Right atrium auricular region (tissue), 2 donors: ENCODE results near the gene PPP1R1B. TPM values are rescaled to one million over a fixed set of nuclear protein-coding genes. Genes with fewer than 3 reads are reported as not detected.

Experiments
- DNase-seq: peaks from one replicate; pipeline ENCODE4 v3.0.0-alpha.2; 2019; ENCODE audit warnings: low spot score
- H3K27ac ChIP-seq, 2 donors: fragments of 200-600 bp; sonication (generic); 1 replicate in 1 of 2; 2 replicates in 1 of 2; pipeline ENCODE4 v1.5.1; 2016 to 2019
- H3K27me3 ChIP-seq, 2 donors: fragments of 200-600 bp; sonication (generic); one replicate each; pipeline versions ENCODE4 v1.5.1 to v1.6.0; 2017 to 2019
- H3K36me3 ChIP-seq: fragments of 200-600 bp; sonication (generic); one replicate; pipeline ENCODE4 v1.5.1; 2016
- H3K4me1 ChIP-seq, 2 donors: fragments of 200-600 bp; sonication (generic); one replicate each; pipeline versions ENCODE4 v1.5.1 to v1.6.0; 2017 to 2019
- H3K4me3 ChIP-seq, 2 donors: fragments of 200-600 bp; sonication (generic); 1 replicate in 1 of 2; 2 replicates in 1 of 2; pipeline ENCODE4 v1.5.1; 2017 to 2019; ENCODE audit warnings: mild to moderate bottlenecking in 1 of 2, moderate library complexity in 1 of 2
- H3K9me3 ChIP-seq, 2 donors: fragments of 200-600 bp; sonication (generic); one replicate each; pipeline ENCODE4 v1.5.1; 2019
- total RNA-seq, 2 donors: library from RNA; depleted of rRNA; stranded (reverse); fragments of >200 nt; gene quantifications; one replicate each; pipeline ENCODE4 v1.1.0, GENCODE V29; 2016
- TF ChIP-seq, protein P1 (sequence below), 2 donors: fragments of 200-600 bp; sonication (generic); IDR thresholded peaks; one replicate each; pipeline ENCODE4 v1.5.1; 2019; ENCODE audit warnings: antibody characterized with exemption in 2 of 2

PPP1R1B gene
- total RNA-seq, 2 donors from 2014 or later = 6.7 TPM; not detected in 1

DNA sequence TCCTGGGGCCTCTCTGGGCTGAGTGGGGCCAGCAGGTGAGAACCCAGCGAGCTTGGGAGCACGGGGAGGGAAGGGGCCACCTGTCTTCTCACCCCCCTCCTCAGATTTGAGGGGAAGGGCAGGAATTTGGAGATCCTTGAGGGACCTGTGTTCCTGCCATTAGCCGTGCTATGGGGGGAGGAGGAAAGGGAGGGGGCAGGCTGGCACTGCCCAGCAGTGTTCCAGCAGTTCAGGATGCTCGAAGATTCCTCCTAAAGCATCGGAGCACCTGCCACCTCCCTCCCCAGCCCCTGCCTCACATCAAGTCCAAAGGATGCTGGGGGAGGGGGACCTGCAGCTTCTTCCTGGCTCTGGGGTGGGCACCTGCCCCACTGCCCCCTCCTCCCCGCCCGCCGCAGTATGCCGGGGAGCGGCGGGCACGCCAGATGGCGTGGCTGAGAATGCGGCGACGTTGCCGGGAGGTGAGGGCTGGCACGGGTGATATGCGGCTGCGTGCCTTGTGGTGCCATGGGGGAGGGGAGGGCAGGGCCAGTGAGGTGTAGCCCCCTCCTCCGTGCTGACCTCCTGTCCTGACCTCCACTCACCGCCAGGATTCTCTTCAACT lies 14.4 kb upstream of the PPP1R1B start:
- Histone ChIP-seq H3K9me3 (no peaks in the 10 kb centered on the region), H3K4me1 (peaks cover 0 to 13% of the 10 kb centered on the region in 2 donors), H3K27me3 (peaks cover 9 to 14% of the 10 kb centered on the region in 2 donors), H3K36me3 (no peaks in the 10 kb centered on the region), H3K4me3 (no peak overlapping the region), H3K27ac (no peak overlapping the region)
- TF ChIP-seq, protein P1, sequence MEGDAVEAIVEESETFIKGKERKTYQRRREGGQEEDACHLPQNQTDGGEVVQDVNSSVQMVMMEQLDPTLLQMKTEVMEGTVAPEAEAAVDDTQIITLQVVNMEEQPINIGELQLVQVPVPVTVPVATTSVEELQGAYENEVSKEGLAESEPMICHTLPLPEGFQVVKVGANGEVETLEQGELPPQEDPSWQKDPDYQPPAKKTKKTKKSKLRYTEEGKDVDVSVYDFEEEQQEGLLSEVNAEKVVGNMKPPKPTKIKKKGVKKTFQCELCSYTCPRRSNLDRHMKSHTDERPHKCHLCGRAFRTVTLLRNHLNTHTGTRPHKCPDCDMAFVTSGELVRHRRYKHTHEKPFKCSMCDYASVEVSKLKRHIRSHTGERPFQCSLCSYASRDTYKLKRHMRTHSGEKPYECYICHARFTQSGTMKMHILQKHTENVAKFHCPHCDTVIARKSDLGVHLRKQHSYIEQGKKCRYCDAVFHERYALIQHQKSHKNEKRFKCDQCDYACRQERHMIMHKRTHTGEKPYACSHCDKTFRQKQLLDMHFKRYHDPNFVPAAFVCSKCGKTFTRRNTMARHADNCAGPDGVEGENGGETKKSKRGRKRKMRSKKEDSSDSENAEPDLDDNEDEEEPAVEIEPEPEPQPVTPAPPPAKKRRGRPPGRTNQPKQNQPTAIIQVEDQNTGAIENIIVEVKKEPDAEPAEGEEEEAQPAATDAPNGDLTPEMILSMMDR (IDR thresholded peaks at IDR 0.05) = no peak
- no peak for DNase-seq

DNA sequence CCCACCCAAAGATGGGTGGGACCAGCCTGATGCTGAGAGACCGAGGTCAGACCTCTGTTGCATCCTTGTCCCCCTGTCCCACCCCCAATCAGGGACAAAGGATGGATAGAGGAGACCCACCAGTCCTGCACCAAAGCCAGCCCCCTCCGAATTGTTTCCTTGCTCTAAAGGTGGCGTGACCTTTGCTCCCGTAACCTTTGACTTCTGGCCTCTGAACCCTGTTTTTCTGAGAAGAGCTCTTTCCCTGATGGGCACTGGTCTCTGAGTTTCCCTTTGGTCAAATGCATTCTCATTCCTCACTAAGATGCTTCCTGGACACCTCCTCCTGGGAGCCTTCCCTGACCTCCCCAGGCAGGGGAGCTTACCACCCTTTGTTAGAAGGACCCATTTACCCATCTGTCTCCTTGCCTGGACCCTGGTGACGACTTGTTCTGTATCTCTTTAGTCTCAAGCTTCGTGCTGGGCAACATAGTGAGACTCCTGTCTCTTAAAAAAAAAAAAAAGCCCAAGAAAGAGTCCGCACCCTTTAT lies 13.8 kb upstream of the PPP1R1B start:
- Histone ChIP-seq H3K27ac (no peak overlapping the region), H3K9me3 (no peaks in the 10 kb centered on the region), H3K4me1 (peaks cover 0 to 10% of the 10 kb centered on the region in 2 donors), H3K4me3 (no peak overlapping the region), H3K27me3 (peaks cover 4 to 8% of the 10 kb centered on the region in 2 donors), H3K36me3 (no peaks in the 10 kb centered on the region)
- TF ChIP-seq, protein P1 (IDR thresholded peaks at IDR 0.05) = no peak
- DNase-seq = no peak

DNA sequence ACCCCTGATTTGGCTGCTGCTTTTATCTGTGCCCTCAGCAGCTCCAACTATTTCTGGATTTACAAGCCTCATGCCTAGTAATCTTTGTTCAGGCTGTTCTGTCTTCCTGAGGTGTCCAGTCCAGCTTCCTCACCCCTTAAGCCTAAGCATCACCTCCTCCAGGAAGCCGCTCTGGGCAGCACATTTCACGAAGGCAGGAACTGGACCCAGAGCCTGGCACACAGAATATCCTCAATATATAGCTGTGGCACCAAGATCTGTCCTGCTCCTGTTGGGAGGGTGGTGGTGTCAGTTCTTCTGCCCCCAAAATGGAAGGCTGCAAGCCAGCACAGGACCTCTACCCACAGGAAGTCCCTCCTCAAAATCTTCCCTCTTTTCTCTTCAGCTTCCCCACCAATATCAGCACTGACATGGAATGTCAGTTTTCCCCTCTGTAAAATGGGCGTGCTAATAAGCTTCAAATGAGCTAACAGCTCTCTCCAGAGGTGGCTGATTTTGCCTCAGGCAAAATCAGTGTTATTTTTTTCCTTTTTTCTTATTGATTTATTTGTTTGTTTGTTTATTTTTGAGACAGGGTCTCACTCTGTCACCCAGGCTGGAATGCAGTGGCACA lies 12.1 kb upstream of the PPP1R1B start:
- H3K27ac ChIP-seq = no peak overlapping the region
- TF ChIP-seq, protein P1 (IDR thresholded peaks at IDR 0.05) = no peak
- DNase-seq = no peak
- no peak overlapping the region for H3K4me3 ChIP-seq
- H3K27me3 ChIP-seq = peaks cover 0 to 3% of the 10 kb centered on the region in 2 donors
- no peaks in the 10 kb centered on the region for H3K9me3 ChIP-seq
- no peaks in the 10 kb centered on the region for H3K36me3 ChIP-seq
- H3K4me1 ChIP-seq = peaks cover 0 to 14% of the 10 kb centered on the region in 2 donors

DNA sequence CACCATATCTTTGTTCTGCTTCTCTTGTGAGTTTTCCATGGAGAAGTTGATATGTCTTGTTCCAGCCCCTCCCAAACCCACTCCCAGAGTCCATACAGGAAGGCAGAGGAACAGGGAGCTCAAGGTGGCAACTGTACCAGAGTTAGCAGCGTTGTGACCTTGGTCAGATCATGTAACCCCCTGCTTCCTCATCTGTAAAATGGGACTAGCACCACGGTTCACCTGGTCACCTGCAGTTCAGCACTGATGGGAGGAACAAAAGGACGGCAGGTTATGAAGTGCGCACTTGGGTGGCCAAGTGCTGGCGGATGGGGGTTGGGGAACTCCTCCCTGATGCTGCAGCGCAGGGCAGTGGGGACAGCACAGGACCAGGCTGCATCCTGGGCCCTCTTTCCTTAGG lies 11.3 kb upstream of the PPP1R1B start:
- H3K4me3 ChIP-seq = no peak overlapping the region
- DNase-seq = no peak
- TF ChIP-seq, protein P1 (IDR thresholded peaks at IDR 0.05) = no peak
- H3K4me1 ChIP-seq = peaks cover 0 to 14% of the 10 kb centered on the region in 2 donors
- no peaks in the 10 kb centered on the region for H3K9me3 ChIP-seq
- H3K36me3 ChIP-seq = no peaks in the 10 kb centered on the region
- no peak overlapping the region for H3K27ac ChIP-seq
- peaks cover 0 to 3% of the 10 kb centered on the region in 2 donors for H3K27me3 ChIP-seq

DNA sequence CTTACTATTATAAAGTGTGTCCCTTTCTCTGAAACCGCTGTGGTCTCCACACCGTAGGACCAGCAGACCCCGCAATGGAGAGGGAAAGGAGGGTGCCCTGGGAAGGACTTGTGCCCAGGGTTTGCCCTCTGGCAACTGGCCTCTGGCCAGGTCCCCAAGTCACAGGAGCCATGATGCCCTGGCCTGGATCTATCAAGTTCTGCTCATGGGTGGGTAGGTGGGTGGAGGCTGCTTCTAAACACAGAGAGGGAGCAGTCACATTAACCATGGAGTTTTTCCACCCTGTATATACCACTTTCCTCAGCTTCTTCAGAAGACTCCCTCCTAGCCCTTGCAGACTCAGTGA lies 9.7 kb upstream of the PPP1R1B start:
- no peak for DNase-seq
- Histone ChIP-seq H3K9me3 (no peaks in the 10 kb centered on the region), H3K27ac (no peak overlapping the region), H3K27me3 (peaks cover 0 to 3% of the 10 kb centered on the region in 2 donors), H3K4me1 (peaks cover 0 to 15% of the 10 kb centered on the region in 2 donors), H3K36me3 (no peaks in the 10 kb centered on the region), H3K4me3 (no peak overlapping the region)
- TF ChIP-seq, protein P1 (IDR thresholded peaks at IDR 0.05) = no peak
